Measurements from ENCODE around the gene ATP2B2. TPM values are rescaled to one million over a fixed set of nuclear protein-coding genes. Genes with fewer than 3 reads are reported as not detected.

ATP2B2 gene
- total RNA-seq, 4 donors from 2014 or later, result 0.31 to 2.9 (median 1.8) TPM

DNA sequence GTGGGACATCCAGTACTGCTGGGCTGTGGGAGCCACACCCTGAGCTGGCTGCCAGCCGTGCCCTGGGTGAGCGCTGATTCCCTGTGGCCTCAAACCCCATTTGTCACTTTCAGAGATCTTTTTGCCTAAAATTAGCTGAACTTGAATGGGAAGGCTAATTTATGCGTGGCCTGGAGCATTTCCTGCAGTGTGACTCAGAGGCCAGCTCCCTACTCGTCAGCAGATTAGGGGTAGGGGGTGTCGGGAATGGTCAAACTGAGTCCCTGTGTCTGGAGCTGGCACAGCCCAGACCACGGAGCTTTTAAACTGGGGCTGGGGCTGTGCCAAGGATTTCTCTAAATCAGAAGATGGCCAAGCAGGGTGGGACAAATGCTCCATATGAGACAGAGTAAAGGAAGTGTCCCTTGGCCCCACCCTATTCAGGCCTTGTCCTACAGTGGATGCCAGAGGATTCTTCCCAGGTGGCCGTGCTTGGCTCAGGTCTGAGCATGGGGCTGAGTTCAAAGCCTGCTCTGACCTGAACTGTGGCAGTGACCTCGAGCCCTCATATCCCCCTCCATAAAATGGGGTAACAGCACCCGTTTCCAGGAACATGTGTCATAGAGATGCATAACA lies 59.7 kb downstream of the ATP2B2 start:
- H3K4me1 ChIP-seq, result peaks cover 30 to 41% of the 10 kb centered on the region in 2 donors
- peak overlapping the region; percentile 42 to 88 (median 86) for H3K27ac ChIP-seq
- H3K4me3 ChIP-seq, result no peak overlapping the region
- H3K36me3 ChIP-seq, result no peaks in the 10 kb centered on the region
- H3K27me3 ChIP-seq, result no peaks in the 10 kb centered on the region
- H3K9me3 ChIP-seq, result no peaks in the 10 kb centered on the region
- in situ Hi-C loops (cut with MboI; ENCODE audit: low sequenced_read_pairs in 4 of 4), result no loop called here
- no peak for ATAC-seq
- DNase-seq, result no peak
- TF ChIP-seq POLR2A (IDR thresholded peaks at IDR 0.05) (no peak), CTCF (IDR thresholded peaks at IDR 0.05 in 4 of 5, conservative IDR thresholded peaks at IDR 0.05 in 1 of 5) (no peak)
- intact Hi-C loops (cut with DNase I; ENCODE audit: low total_unique reads), result no loop called here

- Histone ChIP-seq H3K27ac (peak overlapping the region in 1 of 4 donors; percentile 87), H3K27me3 (no peaks in the 10 kb centered on the region), H3K9me3 (no peaks in the 10 kb centered on the region), H3K36me3 (no peaks in the 10 kb centered on the region), H3K4me3 (no peak overlapping the region), H3K4me1 (peaks cover 25 to 38% of the 10 kb centered on the region in 2 donors)
- in situ Hi-C loops (cut with MboI; ENCODE audit: low sequenced_read_pairs in 4 of 4), result no loop called here
- intact Hi-C loops (cut with DNase I; ENCODE audit: low total_unique reads), result no loop called here
- TF ChIP-seq CTCF (IDR thresholded peaks at IDR 0.05 in 4 of 5, conservative IDR thresholded peaks at IDR 0.05 in 1 of 5), result no peak
- no peak for TF ChIP-seq POLR2A (IDR thresholded peaks at IDR 0.05)
- DNase-seq, result no peak
- ATAC-seq, result no peak
Measured at GRCh38 chr3:10444511-10444910, 60.9 kb downstream of the ATP2B2 start.

- H3K36me3 ChIP-seq, result no peaks in the 10 kb centered on the region
- H3K27me3 ChIP-seq, result no peaks in the 10 kb centered on the region
- in situ Hi-C loops (cut with MboI; ENCODE audit: low sequenced_read_pairs in 4 of 4), result no loop called here
- no peaks in the 10 kb centered on the region for H3K9me3 ChIP-seq
- ATAC-seq (no peak), DNase-seq (no peak)
- H3K4me3 ChIP-seq, result no peak overlapping the region
- TF ChIP-seq POLR2A (IDR thresholded peaks at IDR 0.05), result no peak
- TF ChIP-seq CTCF (IDR thresholded peaks at IDR 0.05 in 4 of 5, conservative IDR thresholded peaks at IDR 0.05 in 1 of 5), result no peak
- intact Hi-C loops (cut with DNase I; ENCODE audit: low total_unique reads), result no loop called here
- peak overlapping the region in 1 of 4 donors; percentile 87 for H3K27ac ChIP-seq
- H3K4me1 ChIP-seq, result peaks cover 28 to 37% of the 10 kb centered on the region in 2 donors
Measured at GRCh38 chr3:10444110-10444429, 61.3 kb downstream of the ATP2B2 start.

DNA sequence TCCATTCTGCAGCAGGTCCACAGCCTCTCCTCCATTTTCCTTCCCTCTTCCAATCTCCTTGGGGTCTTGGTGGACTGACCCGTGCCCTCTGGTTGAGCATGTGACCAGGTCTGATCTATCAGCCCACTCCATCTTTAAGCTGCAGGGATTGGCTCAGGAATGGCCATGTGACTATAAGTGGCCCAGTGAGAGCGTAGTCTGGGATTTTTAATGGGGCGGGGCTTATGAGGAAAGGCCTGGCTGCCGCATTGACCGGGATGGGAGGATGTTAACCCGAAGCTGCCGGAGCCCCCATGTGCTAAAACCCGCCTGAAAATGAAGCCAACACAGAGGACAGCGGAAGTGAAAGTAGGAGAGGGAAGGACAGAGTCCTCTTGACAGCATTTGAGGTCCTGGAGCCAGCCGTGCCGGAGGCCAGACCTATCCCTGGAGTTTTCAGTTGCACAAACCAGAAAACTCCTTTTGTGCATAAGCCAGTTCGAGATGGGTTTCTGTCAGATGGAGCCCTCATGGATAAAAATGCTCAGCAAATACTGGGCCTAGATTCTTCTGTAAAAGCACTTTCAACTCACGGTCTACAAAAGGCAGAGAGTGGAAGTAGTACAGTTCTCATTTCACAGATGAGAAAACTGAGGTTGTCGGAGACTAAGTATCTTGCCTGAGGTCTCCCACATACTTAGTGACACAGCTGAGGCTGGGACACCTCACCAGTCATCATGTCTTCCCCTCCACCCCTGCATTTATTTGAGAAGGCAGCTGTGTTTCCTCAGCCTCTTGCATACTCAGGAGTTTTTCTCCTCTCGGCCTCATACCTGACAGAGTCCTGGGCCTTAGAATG lies 61.9 kb downstream of the ATP2B2 start:
- Histone ChIP-seq H3K9me3 (no peaks in the 10 kb centered on the region), H3K27me3 (no peaks in the 10 kb centered on the region), H3K36me3 (no peaks in the 10 kb centered on the region), H3K27ac (peak overlapping the region in 1 of 4 donors; percentile 97), H3K4me1 (peaks cover 34 to 37% of the 10 kb centered on the region in 2 donors), H3K4me3 (no peak overlapping the region)
- DNase-seq (no peak), ATAC-seq (no peak)
- TF ChIP-seq POLR2A (IDR thresholded peaks at IDR 0.05) (no peak), CTCF (IDR thresholded peaks at IDR 0.05 in 4 of 5, conservative IDR thresholded peaks at IDR 0.05 in 1 of 5) (no peak)
- intact Hi-C loops (cut with DNase I; ENCODE audit: low total_unique reads), result no loop called here
- in situ Hi-C loops (cut with MboI; ENCODE audit: low sequenced_read_pairs in 4 of 4), result no loop called here
